ENCODE measurements around the gene NAV3.

DNA sequence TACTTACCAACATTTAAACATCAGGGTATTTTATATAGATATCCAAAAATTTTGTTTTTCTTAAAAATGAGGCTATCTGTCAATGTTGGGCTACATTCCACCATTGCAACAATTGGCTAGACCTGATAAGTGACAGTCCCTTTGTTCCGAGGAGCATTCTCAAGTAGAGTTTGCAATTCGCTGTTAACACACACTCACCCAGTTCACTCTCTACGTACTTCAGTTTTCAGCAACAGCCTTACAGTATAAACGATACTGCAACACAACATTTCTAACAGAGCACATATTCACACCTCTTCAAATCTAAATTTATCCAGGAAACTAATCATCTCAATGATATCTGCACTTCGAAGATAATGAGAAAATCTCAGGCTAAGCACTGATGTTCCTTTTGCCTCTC is 393.5 kb downstream of the NAV3 start:
- TF ChIP-seq, protein P1, sequence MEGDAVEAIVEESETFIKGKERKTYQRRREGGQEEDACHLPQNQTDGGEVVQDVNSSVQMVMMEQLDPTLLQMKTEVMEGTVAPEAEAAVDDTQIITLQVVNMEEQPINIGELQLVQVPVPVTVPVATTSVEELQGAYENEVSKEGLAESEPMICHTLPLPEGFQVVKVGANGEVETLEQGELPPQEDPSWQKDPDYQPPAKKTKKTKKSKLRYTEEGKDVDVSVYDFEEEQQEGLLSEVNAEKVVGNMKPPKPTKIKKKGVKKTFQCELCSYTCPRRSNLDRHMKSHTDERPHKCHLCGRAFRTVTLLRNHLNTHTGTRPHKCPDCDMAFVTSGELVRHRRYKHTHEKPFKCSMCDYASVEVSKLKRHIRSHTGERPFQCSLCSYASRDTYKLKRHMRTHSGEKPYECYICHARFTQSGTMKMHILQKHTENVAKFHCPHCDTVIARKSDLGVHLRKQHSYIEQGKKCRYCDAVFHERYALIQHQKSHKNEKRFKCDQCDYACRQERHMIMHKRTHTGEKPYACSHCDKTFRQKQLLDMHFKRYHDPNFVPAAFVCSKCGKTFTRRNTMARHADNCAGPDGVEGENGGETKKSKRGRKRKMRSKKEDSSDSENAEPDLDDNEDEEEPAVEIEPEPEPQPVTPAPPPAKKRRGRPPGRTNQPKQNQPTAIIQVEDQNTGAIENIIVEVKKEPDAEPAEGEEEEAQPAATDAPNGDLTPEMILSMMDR (IDR thresholded peaks at IDR 0.05) = no peak
- no peak for TF ChIP-seq POLR2AphosphoS5 (IDR thresholded peaks at IDR 0.05; ENCODE audit: insufficient read depth in 1 of 2, low read depth in 1 of 2)
- TF ChIP-seq POLR2A (IDR thresholded peaks at IDR 0.05) = no peak
